Measurements from ENCODE around the gene PCCB. TPM values are rescaled to one million over a fixed set of nuclear protein-coding genes. Genes with fewer than 3 reads are reported as not detected.

PCCB gene
- total RNA-seq, 1 donor from 2014 or later: 28.1 TPM

GRCh38 chr3:136279092-136279491, 29.0 kb downstream of the PCCB start:
- no peak overlapping the region for H3K27ac Mint-ChIP-seq (ENCODE audit: unreplicated experiment)
- H3K4me1 Mint-ChIP-seq (ENCODE audit: low read depth, unreplicated experiment): peaks cover 2% of the 10 kb centered on the region
- no peaks in the 10 kb centered on the region for H3K27me3 Mint-ChIP-seq (ENCODE audit: unreplicated experiment)
- H3K4me3 Mint-ChIP-seq (ENCODE audit: unreplicated experiment): no peak overlapping the region
- H3K36me3 Mint-ChIP-seq (ENCODE audit: unreplicated experiment): no peaks in the 10 kb centered on the region
- H3K9me3 Mint-ChIP-seq (ENCODE audit: unreplicated experiment): peaks cover 4% of the 10 kb centered on the region
- DNase-seq: no peak
- TF ChIP-seq CTCF (IDR thresholded peaks at IDR 0.05; ENCODE audit: partially characterized antibody, unreplicated experiment): no peak

- no peak for DNase-seq
- H3K27me3 Mint-ChIP-seq (ENCODE audit: unreplicated experiment): no peaks in the 10 kb centered on the region
- H3K4me1 Mint-ChIP-seq (ENCODE audit: low read depth, unreplicated experiment): peaks cover 2% of the 10 kb centered on the region
- H3K4me3 Mint-ChIP-seq (ENCODE audit: unreplicated experiment): no peak overlapping the region
- H3K36me3 Mint-ChIP-seq (ENCODE audit: unreplicated experiment): no peaks in the 10 kb centered on the region
- TF ChIP-seq CTCF (IDR thresholded peaks at IDR 0.05; ENCODE audit: partially characterized antibody, unreplicated experiment): no peak
- H3K9me3 Mint-ChIP-seq (ENCODE audit: unreplicated experiment): peaks cover 2% of the 10 kb centered on the region
- no peak overlapping the region for H3K27ac Mint-ChIP-seq (ENCODE audit: unreplicated experiment)
Measured at GRCh38 chr3:136280961-136281360, 30.8 kb downstream of the PCCB start.

- DNase-seq: no peak
- Mint-ChIP-seq H3K4me3 (ENCODE audit: unreplicated experiment) (no peak overlapping the region), H3K27me3 (ENCODE audit: unreplicated experiment) (no peaks in the 10 kb centered on the region), H3K36me3 (ENCODE audit: unreplicated experiment) (no peaks in the 10 kb centered on the region), H3K27ac (ENCODE audit: unreplicated experiment) (no peak overlapping the region), H3K9me3 (ENCODE audit: unreplicated experiment) (peaks cover 2% of the 10 kb centered on the region), H3K4me1 (ENCODE audit: low read depth, unreplicated experiment) (peaks cover 2% of the 10 kb centered on the region)
- TF ChIP-seq CTCF (IDR thresholded peaks at IDR 0.05; ENCODE audit: partially characterized antibody, unreplicated experiment): no peak
Measured at GRCh38 chr3:136281966-136282520, 31.9 kb downstream of the PCCB start.

- no peaks in the 10 kb centered on the region for H3K27me3 Mint-ChIP-seq (ENCODE audit: unreplicated experiment)
- no peak overlapping the region for H3K27ac Mint-ChIP-seq (ENCODE audit: unreplicated experiment)
- no peak for TF ChIP-seq CTCF (IDR thresholded peaks at IDR 0.05; ENCODE audit: partially characterized antibody, unreplicated experiment)
- H3K4me3 Mint-ChIP-seq (ENCODE audit: unreplicated experiment): no peak overlapping the region
- no peaks in the 10 kb centered on the region for H3K4me1 Mint-ChIP-seq (ENCODE audit: low read depth, unreplicated experiment)
- H3K9me3 Mint-ChIP-seq (ENCODE audit: unreplicated experiment): peaks cover 2% of the 10 kb centered on the region
- DNase-seq: no peak
- H3K36me3 Mint-ChIP-seq (ENCODE audit: unreplicated experiment): no peaks in the 10 kb centered on the region
Measured at GRCh38 chr3:136283627-136284026, 33.5 kb downstream of the PCCB start.

- H3K36me3 Mint-ChIP-seq (ENCODE audit: unreplicated experiment): no peaks in the 10 kb centered on the region
- DNase-seq: no peak
Measured at GRCh38 chr3:136291302-136291701, 41.2 kb downstream of the PCCB start.

More at GRCh38 chr3:136291302-136291701, 41.2 kb downstream of the PCCB start:
- Mint-ChIP-seq H3K4me3 (ENCODE audit: unreplicated experiment) (no peak overlapping the region), H3K9me3 (ENCODE audit: unreplicated experiment) (no peaks in the 10 kb centered on the region), H3K4me1 (ENCODE audit: low read depth, unreplicated experiment) (no peaks in the 10 kb centered on the region), H3K27ac (ENCODE audit: unreplicated experiment) (no peak overlapping the region), H3K27me3 (ENCODE audit: unreplicated experiment) (no peaks in the 10 kb centered on the region)
- TF ChIP-seq CTCF (IDR thresholded peaks at IDR 0.05; ENCODE audit: partially characterized antibody, unreplicated experiment): no peak

Measured in glutamatergic neuron (in vitro differentiated cells).